Non-pigmented ciliary epithelial cell (primary cell): ENCODE data around the gene EMX1.

Experiments used
- DNase-seq: peaks from one replicate; pipeline ENCODE4 v3.0.0-alpha.2; 2010; ENCODE audit warnings: low read depth

The EMX1 gene

DNA sequence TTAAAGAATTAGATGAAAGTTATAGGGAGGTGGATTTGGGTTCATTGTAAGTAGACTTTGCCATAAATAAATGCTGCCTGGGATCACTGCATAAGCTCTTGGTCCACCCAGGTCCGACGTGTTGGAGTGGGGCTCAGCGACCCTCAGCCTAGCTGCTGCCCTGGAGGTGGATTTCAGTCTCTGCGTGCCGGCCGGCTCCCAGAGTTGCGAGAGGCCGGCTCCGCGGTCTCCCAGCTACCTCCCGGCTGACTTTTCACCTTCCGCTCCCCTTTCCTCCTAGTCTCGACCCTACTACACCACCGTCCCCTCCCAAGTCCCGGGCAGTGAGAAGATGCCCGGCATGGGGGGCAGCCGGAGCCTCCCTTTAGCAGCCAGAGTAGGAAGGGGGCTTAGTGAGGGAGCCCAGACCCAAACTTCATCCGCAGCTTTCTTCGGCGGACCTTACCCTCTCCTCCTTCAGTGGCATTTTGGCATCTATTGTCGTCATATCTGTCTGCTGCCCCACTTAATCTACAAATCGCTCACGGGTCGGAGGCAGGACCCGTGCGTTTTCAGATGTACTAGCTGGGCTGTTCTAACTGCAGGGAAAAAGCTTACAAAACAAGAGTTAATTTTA, 8.1 kb downstream of the EMX1 start:
- DNase-seq = no peak

DNA sequence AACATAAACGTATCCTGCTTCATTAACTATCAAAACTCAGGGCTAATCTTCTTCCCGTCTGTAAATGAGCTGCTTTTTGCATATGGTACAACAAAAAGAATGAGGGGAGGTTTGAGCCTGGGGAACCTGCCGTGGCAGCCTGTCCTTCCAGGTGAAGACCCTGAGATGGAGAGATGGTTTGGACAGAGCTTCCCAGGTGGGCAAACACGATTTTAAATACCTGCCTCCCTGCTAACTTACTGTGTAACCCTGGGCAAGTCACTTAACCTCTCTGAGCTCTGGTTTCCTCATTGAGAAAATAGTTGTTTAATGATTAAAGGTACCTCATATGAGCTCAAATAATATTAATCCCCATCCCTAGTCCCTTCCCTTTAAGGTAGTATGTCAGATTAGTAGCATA, 9.0 kb downstream of the EMX1 start:
- no peak for DNase-seq

DNA sequence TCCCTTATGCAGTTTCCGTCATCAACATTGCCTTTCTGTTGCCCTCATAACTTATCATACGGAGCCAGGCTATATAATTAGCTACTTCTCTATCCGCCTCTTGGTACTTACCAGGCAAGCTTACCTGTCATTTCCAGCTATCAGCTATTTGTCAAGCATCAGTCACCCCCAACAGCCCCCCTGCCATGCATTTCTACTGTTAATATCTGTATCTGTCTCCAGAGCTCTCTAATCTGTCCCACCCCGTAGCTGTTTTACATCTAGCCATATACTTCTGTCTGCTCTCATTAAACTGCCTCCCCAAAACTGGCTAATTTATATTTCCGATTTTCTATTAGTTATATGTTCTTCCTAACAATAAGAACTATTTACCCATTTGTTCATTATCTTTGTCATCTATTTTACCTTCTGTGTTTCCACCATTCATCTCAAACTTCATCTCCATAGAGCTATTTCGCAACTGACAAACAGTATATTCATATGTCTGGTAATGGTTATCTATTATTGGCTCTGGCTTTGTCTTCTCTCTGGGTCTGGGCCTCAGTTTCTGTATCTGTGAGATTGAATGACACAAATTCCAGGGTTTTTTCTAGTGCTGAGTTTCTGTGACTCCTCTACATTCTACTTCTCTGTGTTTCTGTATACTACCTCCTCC, 9.6 kb downstream of the EMX1 start:
- DNase-seq = no peak

GRCh38 chr2:72927619-72928550, 10.6 kb downstream of the EMX1 start:
- no peak for DNase-seq

- no peak for DNase-seq
These were observed 11.7 kb downstream of the EMX1 start for GRCh38 chr2:72929010-72929409.

- no peak for DNase-seq
These were observed 14.1 kb downstream of the EMX1 start for GRCh38 chr2:72931280-72931910.

GRCh38 chr2:72932045-72932740, 14.9 kb downstream of the EMX1 start:
- DNase-seq = no peak

DNA sequence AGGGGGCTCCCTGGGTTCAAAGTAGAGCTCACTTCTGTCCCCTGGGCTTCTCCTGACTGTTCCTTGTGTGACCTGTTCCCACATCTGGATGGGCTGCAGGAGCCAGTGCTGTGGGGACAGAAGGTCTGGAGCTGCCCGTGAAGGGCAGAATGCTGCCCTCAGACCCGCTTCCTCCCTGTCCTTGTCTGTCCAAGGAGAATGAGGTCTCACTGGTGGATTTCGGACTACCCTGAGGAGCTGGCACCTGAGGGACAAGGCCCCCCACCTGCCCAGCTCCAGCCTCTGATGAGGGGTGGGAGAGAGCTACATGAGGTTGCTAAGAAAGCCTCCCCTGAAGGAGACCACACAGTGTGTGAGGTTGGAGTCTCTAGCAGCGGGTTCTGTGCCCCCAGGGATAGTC, 15.5 kb downstream of the EMX1 start:
- DNase-seq = no peak

GRCh38 chr2:72933207-72933606, 15.9 kb downstream of the EMX1 start:
- no peak for DNase-seq

- DNase-seq = no peak
These were observed 16.4 kb downstream of the EMX1 start for GRCh38 chr2:72933646-72934151.

GRCh38 chr2:72934683-72935610, 17.6 kb downstream of the EMX1 start:
- DNase-seq = no peak

GRCh38 chr2:72935611-72935957, 18.3 kb downstream of the EMX1 start:
- DNase-seq = no peak

DNA sequence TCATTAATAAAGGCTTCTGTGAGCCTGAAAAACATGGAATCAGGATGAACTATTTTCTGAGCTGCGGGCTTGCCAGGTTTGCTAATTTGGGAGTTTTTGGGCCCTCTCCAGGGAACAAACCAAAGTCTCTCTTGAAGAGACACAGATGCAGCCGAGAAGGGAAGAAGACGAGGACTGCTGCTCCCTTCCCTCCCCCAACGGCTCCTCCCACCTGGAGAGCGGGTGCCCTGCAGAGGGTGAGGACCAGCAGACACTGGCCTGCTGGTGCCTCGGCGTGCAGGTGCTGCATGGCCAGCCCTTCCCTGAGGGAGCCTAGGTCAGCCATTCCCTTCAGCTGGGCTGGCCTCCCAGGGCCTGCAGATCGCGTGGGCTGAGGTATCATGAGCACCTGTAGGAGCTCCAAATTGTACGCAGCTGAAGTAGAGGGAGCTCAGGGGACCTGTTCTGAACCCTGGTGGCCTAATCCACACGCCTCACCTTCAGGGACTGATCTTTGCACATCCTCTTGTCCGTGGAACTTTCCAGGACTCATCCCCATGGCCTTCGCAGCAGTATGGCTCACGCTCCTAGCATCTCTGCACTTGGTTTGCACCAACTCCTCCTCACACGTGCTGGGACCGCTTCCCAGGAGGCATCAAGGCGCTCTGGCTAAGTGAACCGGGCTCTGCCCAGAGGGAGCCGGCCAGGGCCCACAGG, 19.5 kb downstream of the EMX1 start:
- DNase-seq = no peak

- DNase-seq = no peak
These were observed 20.0 kb downstream of the EMX1 start for GRCh38 chr2:72937356-72937669.

- no peak for DNase-seq
These were observed 21.1 kb downstream of the EMX1 start for GRCh38 chr2:72938455-72938854.

DNA sequence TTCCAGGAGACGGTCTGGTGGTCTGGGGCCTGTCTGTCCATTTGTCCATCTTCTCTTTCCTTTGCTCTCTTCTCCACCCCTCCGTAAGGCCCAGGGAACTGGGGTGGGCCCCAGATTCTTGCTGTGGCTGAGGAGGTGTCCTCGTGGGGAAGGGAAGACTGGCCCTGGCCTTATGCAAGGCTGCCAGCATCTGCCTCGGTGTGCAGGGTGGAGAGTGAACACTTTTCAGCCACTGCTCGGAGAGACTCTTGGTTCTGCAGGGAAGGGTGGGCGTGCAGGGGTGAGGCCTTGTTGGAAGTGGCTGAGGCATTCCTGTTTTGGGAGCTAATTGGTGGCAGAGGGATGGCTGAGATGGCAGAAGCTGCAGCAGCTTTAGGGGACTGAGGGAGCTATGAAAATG, 23.0 kb downstream of the EMX1 start:
- no peak for DNase-seq

DNA sequence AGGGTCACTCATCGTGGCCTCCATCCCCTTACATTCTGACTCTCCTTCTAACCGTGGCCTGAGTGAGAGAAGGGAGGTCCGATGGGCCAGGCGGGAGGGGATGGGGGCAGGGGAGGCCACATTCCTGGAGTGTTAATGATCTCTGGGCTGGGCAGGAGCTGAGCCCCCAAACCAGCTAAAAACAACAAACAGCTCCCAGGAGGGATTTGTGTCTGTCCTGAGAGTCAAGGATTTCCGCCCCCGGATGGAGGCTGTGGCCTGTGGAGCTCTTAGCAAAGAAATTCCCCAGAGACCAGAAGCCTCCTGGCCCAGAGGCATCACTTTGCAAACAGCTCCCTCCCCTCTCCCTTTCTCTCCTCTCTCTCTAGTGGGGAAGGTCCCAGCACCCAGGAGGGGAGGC, 23.5 kb downstream of the EMX1 start:
- no peak for DNase-seq

GRCh38 chr2:72942293-72942692, 25.0 kb downstream of the EMX1 start:
- DNase-seq = no peak

- no peak for DNase-seq
These were observed 25.6 kb downstream of the EMX1 start for GRCh38 chr2:72942881-72943418.
